ENCODE measurements around the gene ZNF628. TPM values are rescaled to one million over a fixed set of nuclear protein-coding genes. Genes with fewer than 3 reads are reported as not detected.

The ZNF628 gene
- total and polyA plus RNA-seq, 2 donors (not counting 1 experiment from before 2014, with no cell fraction given): 0.49 to 1.3 TPM

DNA sequence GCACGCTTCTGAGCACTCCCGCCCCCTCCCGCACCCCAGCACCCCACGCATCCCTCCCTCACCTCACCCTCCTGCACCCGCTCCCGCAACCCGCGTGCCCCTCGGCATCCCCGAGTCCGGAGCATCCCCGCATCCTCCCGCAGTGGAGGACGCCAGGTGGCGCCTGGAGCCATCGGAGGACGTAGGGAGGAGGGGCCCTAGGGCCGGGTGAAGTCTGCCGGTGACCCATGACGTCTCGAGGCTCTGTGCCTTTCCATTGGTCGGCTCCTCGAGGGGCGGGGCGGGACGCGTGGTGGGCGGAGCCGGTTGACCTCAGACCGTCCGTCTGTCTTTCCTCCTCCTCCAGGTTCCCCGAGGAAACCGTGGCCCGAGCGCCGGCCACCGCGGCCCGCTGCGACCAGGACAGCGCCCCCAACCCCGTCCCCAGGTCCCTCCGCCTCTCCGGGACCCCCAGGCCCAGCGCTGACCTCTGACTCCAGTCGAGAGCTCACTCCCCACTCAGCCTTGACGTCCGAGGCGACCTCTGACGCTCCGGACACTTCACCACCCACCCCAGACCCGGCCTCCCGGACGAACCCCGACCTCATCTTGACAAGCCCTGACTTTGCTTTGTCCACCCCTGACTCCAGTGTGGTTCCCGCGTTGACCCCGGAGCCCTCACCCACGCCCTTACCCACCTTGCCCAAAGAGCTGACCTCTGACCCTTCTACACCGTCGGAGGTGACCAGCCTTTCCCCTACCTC lies 40.6 kb downstream of the ZNF628 start:
- H3K79me2 ChIP-seq (ENCODE audit: control insufficient read depth, insufficient read depth, low read length): no peaks in the 10 kb centered on the region
- TF ChIP-seq EZH2 (IDR thresholded peaks at IDR 0.05; ENCODE audit: low read length, missing control alignments) (no peak), CTCF (conservative IDR thresholded peaks at IDR 0.05 in 1 of 2, IDR thresholded peaks at IDR 0.05 in 1 of 2; ENCODE audit: low read depth in 1 of 2, low read length in 2 of 2) (peak; percentile 84 to 90)
- H2AFZ ChIP-seq (ENCODE audit: low read length): peak overlapping the region; percentile 26
- H3K27ac ChIP-seq (ENCODE audit: insufficient read depth, low read length): peak overlapping the region; percentile 76
- peak overlapping the region; percentile 35 for H3K9ac ChIP-seq (ENCODE audit: insufficient read depth, low read length)
- DNase-seq (ENCODE audit: low read depth in 2 of 2): peak; percentile 81 to 93
- H4K20me1 ChIP-seq (ENCODE audit: control insufficient read depth, extremely low read depth, insufficient read depth, low read length): no peaks in the 10 kb centered on the region
- peak overlapping the region; percentile 23 for H3K4me2 ChIP-seq (ENCODE audit: extremely low read depth, insufficient read depth, low read length)
- no peaks in the 10 kb centered on the region for H3K27me3 ChIP-seq (ENCODE audit: control insufficient read depth, insufficient read depth, low read length)
- H3K9me3 ChIP-seq (ENCODE audit: control insufficient read depth, insufficient read depth, low read depth, low read length): no peaks in the 10 kb centered on the region
- H3K36me3 ChIP-seq (ENCODE audit: control insufficient read depth, insufficient read depth, low read length): peaks cover 4% of the 10 kb centered on the region
- peaks cover 7% of the 10 kb centered on the region for H3K4me1 ChIP-seq (ENCODE audit: control insufficient read depth, extremely low read depth, insufficient read depth, low read length)
- peak overlapping the region in 2 of 4 experiments; percentile 19 to 44 for H3K4me3 ChIP-seq (replicated peaks in 1 of 4; ENCODE audit: control extremely low read depth in 1 of 4, insufficient read depth in 1 of 4, low read depth in 3 of 4, low read length in 4 of 4)

DNA sequence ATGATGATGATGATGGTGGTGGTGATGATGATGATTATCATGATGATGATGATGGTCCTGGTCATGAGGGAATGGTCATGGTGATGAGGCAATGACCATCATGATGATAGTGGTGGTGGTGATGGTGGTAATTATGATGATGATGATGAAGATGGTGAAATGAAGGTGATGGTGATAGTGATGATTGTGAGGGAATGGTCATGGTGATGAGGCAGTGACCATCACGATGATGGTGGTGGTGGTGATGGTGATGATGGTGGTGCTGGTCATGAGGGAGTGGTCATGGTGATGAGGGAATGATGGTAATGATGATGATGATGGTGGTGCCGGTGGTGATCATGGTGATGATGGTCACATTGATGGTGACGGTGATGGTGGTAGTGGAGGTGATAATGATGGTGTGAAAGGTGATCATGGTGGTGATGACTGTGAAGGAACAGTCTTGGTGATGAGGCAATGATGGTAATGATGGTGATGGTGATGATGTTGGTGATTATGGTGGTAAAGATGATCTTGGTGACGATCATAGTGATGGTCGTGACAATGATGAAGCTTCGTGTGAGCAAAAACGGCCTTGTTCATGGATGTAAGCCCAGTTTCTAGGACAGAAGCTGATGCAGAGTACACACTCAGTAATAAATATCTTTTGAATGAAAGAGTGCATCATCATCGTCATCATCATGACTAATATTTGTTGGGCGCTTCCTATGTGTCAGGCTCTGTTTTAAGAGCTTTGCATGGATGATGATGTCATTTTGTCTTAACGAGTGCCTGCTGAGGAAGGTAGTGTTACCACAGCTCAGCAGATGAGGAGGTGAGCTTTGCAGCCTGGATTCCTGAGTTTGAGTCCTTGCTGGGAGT lies 43.3 kb downstream of the ZNF628 start:
- H4K20me1 ChIP-seq (ENCODE audit: control insufficient read depth, extremely low read depth, insufficient read depth, low read length): no peaks in the 10 kb centered on the region
- no peak overlapping the region for H3K4me3 ChIP-seq (replicated peaks in 1 of 4; ENCODE audit: control extremely low read depth in 1 of 4, insufficient read depth in 1 of 4, low read depth in 3 of 4, low read length in 4 of 4)
- H2AFZ ChIP-seq (ENCODE audit: low read length): no peak overlapping the region
- H3K4me2 ChIP-seq (ENCODE audit: extremely low read depth, insufficient read depth, low read length): no peak overlapping the region
- no peak for TF ChIP-seq EZH2 (IDR thresholded peaks at IDR 0.05; ENCODE audit: low read length, missing control alignments)
- no peak for TF ChIP-seq CTCF (conservative IDR thresholded peaks at IDR 0.05 in 1 of 2, IDR thresholded peaks at IDR 0.05 in 1 of 2; ENCODE audit: low read depth in 1 of 2, low read length in 2 of 2)
- no peaks in the 10 kb centered on the region for H3K27me3 ChIP-seq (ENCODE audit: control insufficient read depth, insufficient read depth, low read length)
- peaks cover 2% of the 10 kb centered on the region for H3K36me3 ChIP-seq (ENCODE audit: control insufficient read depth, insufficient read depth, low read length)
- no peaks in the 10 kb centered on the region for H3K79me2 ChIP-seq (ENCODE audit: control insufficient read depth, insufficient read depth, low read length)
- no peaks in the 10 kb centered on the region for H3K9me3 ChIP-seq (ENCODE audit: control insufficient read depth, insufficient read depth, low read depth, low read length)
- no peak overlapping the region for H3K9ac ChIP-seq (ENCODE audit: insufficient read depth, low read length)
- H3K4me1 ChIP-seq (ENCODE audit: control insufficient read depth, extremely low read depth, insufficient read depth, low read length): peaks cover 7% of the 10 kb centered on the region
- DNase-seq (ENCODE audit: low read depth in 2 of 2): peak; percentile 70 to 89
- peak overlapping the region; percentile 67 for H3K27ac ChIP-seq (ENCODE audit: insufficient read depth, low read length)

GRCh38 chr19:55520691-55521292 lies 44.4 kb downstream of the ZNF628 start:
- H3K9me3 ChIP-seq (ENCODE audit: control insufficient read depth, insufficient read depth, low read depth, low read length): no peaks in the 10 kb centered on the region
- no peak for TF ChIP-seq EZH2 (IDR thresholded peaks at IDR 0.05; ENCODE audit: low read length, missing control alignments)
- TF ChIP-seq CTCF (conservative IDR thresholded peaks at IDR 0.05 in 1 of 2, IDR thresholded peaks at IDR 0.05 in 1 of 2; ENCODE audit: low read depth in 1 of 2, low read length in 2 of 2): no peak
- H2AFZ ChIP-seq (ENCODE audit: low read length): no peak overlapping the region
- no peak overlapping the region for H3K4me3 ChIP-seq (replicated peaks in 1 of 4; ENCODE audit: control extremely low read depth in 1 of 4, insufficient read depth in 1 of 4, low read depth in 3 of 4, low read length in 4 of 4)
- H3K79me2 ChIP-seq (ENCODE audit: control insufficient read depth, insufficient read depth, low read length): no peaks in the 10 kb centered on the region
- peaks cover 2% of the 10 kb centered on the region for H3K36me3 ChIP-seq (ENCODE audit: control insufficient read depth, insufficient read depth, low read length)
- peaks cover 9% of the 10 kb centered on the region for H3K4me1 ChIP-seq (ENCODE audit: control insufficient read depth, extremely low read depth, insufficient read depth, low read length)
- H4K20me1 ChIP-seq (ENCODE audit: control insufficient read depth, extremely low read depth, insufficient read depth, low read length): no peaks in the 10 kb centered on the region
- H3K9ac ChIP-seq (ENCODE audit: insufficient read depth, low read length): no peak overlapping the region
- DNase-seq (ENCODE audit: low read depth in 2 of 2): no peak
- no peak overlapping the region for H3K27ac ChIP-seq (ENCODE audit: insufficient read depth, low read length)
- no peaks in the 10 kb centered on the region for H3K27me3 ChIP-seq (ENCODE audit: control insufficient read depth, insufficient read depth, low read length)
- H3K4me2 ChIP-seq (ENCODE audit: extremely low read depth, insufficient read depth, low read length): no peak overlapping the region

Data from fibroblast of lung (primary cell).